Brain microvascular endothelial cell (primary cell): ENCODE measurements around the gene PKHD1.

ENCODE experiments used
- DNase-seq: peaks from one replicate; pipeline ENCODE4 v3.0.0-alpha.2; 2020
- H3K27ac ChIP-seq: fragments of 250-450 bp; sonication (Bioruptor Pico); 2 replicates; pipeline ENCODE4 v1.5.1; 2020; ENCODE audit warnings: mild to moderate bottlenecking, moderate library complexity
- H3K27me3 ChIP-seq: fragments of 250-450 bp; sonication (Bioruptor Pico); replicated peaks from 2 replicates; pipeline ENCODE4 v1.5.1; 2020; ENCODE audit warnings: mild to moderate bottlenecking
- H3K36me3 ChIP-seq: fragments of 250-450 bp; sonication (Bioruptor Pico); replicated peaks from 2 replicates; pipeline ENCODE4 v1.5.1; 2020; ENCODE audit warnings: mild to moderate bottlenecking
- H3K4me3 ChIP-seq: 2 replicates; pipeline ENCODE4 v1.5.1; 2011; ENCODE audit warnings: low read depth, mild to moderate bottlenecking, control low read depth, low read length, moderate library complexity
- in situ Hi-C: cut with HindIII; loops from 2 replicates; pipeline ENCODE4 v1.10.0; 2017; ENCODE audit warnings: low sequenced_read_pairs, low pct_ligation_motif_present
- TF ChIP-seq, protein P1 (sequence below): IDR thresholded peaks from 2 replicates; pipeline ENCODE4 v1.5.1; 2011; ENCODE audit warnings: low read depth, mild to moderate bottlenecking, moderate library complexity, low read length, control low read depth, inconsistent platforms; ENCODE audit errors: missing control alignments

PKHD1 gene

DNA sequence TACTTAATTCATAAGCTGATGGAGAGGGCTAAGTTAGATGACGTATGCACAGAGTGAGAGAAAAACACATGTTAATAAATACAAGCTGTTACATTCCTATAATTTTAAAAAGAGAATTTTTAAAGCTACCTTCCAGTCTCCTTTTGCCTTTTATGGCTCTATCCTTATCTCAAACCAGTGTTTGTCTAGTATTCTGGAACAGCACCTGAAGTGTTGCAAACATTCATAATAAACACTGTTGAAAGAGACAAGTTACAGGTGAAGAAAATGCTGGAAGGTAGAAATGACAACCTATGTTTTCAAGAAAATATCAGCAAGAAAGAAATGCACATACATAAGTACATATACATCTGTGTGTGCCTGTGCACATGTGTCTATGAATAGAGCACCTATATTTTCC lies 409.1 kb downstream of the PKHD1 start:
- TF ChIP-seq, protein P1, sequence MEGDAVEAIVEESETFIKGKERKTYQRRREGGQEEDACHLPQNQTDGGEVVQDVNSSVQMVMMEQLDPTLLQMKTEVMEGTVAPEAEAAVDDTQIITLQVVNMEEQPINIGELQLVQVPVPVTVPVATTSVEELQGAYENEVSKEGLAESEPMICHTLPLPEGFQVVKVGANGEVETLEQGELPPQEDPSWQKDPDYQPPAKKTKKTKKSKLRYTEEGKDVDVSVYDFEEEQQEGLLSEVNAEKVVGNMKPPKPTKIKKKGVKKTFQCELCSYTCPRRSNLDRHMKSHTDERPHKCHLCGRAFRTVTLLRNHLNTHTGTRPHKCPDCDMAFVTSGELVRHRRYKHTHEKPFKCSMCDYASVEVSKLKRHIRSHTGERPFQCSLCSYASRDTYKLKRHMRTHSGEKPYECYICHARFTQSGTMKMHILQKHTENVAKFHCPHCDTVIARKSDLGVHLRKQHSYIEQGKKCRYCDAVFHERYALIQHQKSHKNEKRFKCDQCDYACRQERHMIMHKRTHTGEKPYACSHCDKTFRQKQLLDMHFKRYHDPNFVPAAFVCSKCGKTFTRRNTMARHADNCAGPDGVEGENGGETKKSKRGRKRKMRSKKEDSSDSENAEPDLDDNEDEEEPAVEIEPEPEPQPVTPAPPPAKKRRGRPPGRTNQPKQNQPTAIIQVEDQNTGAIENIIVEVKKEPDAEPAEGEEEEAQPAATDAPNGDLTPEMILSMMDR = no peak
- Histone ChIP-seq H3K27me3 (no peaks in the 10 kb centered on the region), H3K36me3 (no peaks in the 10 kb centered on the region), H3K4me3 (no peak overlapping the region), H3K27ac (no peak overlapping the region)
- in situ Hi-C loops = no loop called here
- DNase-seq = no peak

DNA sequence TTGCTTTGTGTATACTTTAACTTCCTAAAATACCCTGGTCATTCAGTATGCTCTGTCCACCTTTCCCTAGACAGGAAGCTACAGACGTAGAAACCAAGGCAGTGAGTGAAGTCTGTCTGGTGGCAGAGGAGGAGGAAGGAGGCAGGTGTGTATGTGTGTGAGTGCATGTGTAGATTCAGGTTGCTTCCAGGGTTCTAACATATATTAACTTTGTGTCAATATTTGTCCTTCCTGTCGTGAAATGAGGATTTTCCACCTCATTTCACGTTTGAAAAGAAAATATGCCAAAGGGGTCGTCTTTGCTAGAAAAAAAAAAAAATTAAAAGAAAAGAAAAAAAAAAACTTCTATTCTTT lies 411.5 kb downstream of the PKHD1 start:
- no peak overlapping the region for H3K27ac ChIP-seq
- no peaks in the 10 kb centered on the region for H3K36me3 ChIP-seq
- no peaks in the 10 kb centered on the region for H3K27me3 ChIP-seq
- no peak for DNase-seq
- TF ChIP-seq, protein P1 = no peak
- H3K4me3 ChIP-seq = no peak overlapping the region
- in situ Hi-C loops = no loop called here

DNA sequence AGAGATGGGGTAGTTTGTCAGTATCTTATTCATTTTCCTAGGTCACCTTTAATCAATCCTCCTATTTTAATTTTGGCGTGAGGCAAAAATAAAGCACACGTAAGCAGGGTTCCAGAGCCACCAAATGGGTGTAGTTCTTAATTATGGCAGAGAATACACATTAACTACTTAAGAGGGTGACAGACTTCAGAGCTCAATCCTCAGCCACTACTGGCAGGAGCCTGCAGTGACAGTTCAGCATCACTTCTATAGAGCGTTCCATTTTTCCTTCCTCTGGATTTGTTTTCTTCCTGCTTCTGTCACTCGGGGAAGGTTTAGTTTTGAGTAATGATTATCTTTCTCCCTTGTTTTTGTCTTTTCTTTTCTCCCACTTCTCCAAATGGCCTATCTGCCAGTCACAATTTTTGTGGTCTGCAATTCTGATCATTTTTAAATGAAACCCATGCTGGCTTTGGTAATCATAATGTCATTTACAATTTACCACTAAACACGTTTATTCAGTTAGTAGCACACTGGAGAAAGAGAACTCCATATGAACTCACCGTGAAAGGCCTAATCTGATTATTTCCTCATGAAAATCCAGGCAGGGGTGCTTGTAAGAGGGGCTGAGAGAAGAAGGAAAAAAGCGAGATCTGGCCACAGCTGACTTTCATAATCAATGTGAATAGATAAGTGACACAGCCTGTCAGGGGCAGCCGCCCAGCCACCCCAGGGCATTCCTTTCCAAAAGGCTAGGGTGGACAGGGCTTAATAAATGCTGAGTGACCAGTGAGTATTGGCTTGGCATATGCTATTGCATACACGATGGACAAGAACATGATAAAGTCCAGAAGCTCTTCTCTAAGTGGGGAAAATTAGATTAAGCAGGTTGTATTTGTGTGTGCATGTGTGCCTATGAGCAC lies 412.1 kb downstream of the PKHD1 start:
- TF ChIP-seq, protein P1 = no peak
- Histone ChIP-seq H3K36me3 (no peaks in the 10 kb centered on the region), H3K27me3 (no peaks in the 10 kb centered on the region), H3K4me3 (no peak overlapping the region), H3K27ac (no peak overlapping the region)
- DNase-seq = no peak
- in situ Hi-C loops = no loop called here

DNA sequence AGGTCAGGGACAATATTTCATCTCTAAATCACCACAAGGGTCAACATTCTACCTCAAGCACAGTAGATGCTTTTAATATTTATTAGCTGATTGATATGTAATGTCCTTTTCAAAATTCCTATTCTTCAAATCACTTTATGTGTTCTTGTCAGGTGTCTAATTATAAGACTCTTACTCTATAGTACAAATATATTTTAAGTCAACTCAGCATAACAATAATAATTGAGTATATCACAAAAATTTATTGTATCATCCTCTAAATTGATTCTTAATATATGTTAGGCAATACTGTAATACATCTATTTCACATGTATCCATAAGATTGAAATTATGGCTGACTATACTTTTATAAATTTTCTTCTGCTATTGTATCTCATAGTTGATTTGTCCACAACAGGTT lies 423.9 kb downstream of the PKHD1 start:
- no peak for DNase-seq
- H3K27ac ChIP-seq = no peak overlapping the region
- TF ChIP-seq, protein P1 = no peak
- in situ Hi-C loops = no loop called here
- H3K36me3 ChIP-seq = no peaks in the 10 kb centered on the region
- no peak overlapping the region for H3K4me3 ChIP-seq
- no peaks in the 10 kb centered on the region for H3K27me3 ChIP-seq

DNA sequence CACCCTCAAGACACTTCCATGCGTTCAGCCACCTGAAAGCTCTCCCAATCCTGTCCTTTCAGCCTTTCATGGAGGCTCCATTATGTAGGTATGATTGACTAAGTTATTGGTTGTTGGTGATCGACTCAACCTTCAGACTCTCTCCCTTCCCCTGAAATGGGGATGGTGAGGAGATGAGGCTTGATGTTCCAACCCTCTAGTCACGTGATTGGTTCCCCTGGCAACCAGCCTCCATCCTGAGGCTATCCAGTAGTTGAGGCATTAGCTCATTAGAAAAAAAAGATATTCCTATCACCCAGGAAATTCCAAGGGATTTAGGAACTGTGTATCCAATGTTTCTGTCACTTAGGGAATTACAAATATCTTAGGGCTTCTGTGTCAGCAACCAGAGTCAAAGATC lies 426.6 kb downstream of the PKHD1 start:
- H3K4me3 ChIP-seq = no peak overlapping the region
- no peak overlapping the region for H3K27ac ChIP-seq
- no peaks in the 10 kb centered on the region for H3K36me3 ChIP-seq
- in situ Hi-C loops = no loop called here
- H3K27me3 ChIP-seq = no peaks in the 10 kb centered on the region
- no peak for DNase-seq
- TF ChIP-seq, protein P1 = no peak

DNA sequence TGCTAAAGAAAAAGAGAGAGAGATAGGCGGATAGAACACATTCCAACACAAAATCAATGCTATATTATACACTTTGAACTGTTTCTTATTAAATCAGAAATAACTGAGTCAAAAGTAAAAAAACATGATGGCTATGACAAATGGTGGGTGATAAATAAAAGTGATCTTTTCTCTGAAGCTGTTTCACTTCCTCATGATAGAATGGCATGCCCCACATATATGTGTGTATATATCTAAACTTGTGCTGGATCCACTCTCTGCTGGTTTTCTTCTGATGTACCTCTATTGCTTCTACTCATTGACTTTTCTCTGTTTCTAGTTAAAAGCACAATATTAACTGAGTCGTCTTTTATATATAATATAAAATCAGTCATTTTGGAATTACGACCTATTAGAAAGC lies 429.9 kb downstream of the PKHD1 start:
- no peak for DNase-seq
- no peaks in the 10 kb centered on the region for H3K27me3 ChIP-seq
- H3K36me3 ChIP-seq = no peaks in the 10 kb centered on the region
- H3K27ac ChIP-seq = no peak overlapping the region
- no peak overlapping the region for H3K4me3 ChIP-seq
- TF ChIP-seq, protein P1 = no peak
- in situ Hi-C loops = no loop called here
